Liver (tissue), 9 donors: ENCODE results near the gene CFAP299. TPM values are rescaled to one million over a fixed set of nuclear protein-coding genes. Genes with fewer than 3 reads are reported as not detected.

Source experiments
- DNase-seq: peaks from one replicate; pipeline ENCODE4 v3.0.0-alpha.2; 2017; ENCODE audit warnings: low spot score
- H3K27ac ChIP-seq, 2 donors: one replicate each; pipeline ENCODE4 v1.7.0; 2013; ENCODE audit warnings: inconsistent platforms in 2 of 2, low read length in 2 of 2, control low read depth in 1 of 2, low read depth in 1 of 2, mild to moderate bottlenecking in 1 of 2
- H3K27me3 ChIP-seq, 4 donors: one replicate each; pipeline versions ENCODE4 v1.6.1 to v1.7.0; 2013; ENCODE audit warnings: low read length in 3 of 4, inconsistent platforms in 1 of 4, mild to moderate bottlenecking in 1 of 4, moderate library complexity in 1 of 4; ENCODE audit not compliant: control insufficient read depth in 4 of 4, insufficient read depth in 4 of 4
- H3K36me3 ChIP-seq, 4 donors: one replicate each; pipeline versions ENCODE4 v1.6.1 to v1.7.0; 2013; ENCODE audit warnings: low read length in 3 of 4, mild to moderate bottlenecking in 3 of 4, low read depth in 1 of 4, moderate library complexity in 1 of 4; ENCODE audit not compliant: control insufficient read depth in 4 of 4, insufficient read depth in 3 of 4
- H3K4me1 ChIP-seq, 4 donors: one replicate each; pipeline versions ENCODE4 v1.6.1 to v1.7.0; 2013; ENCODE audit warnings: low read length in 3 of 4, mild to moderate bottlenecking in 3 of 4, moderate library complexity in 1 of 4; ENCODE audit not compliant: control insufficient read depth in 4 of 4, insufficient read depth in 4 of 4
- H3K4me3 ChIP-seq, 3 donors: one replicate each; pipeline versions ENCODE4 v1.6.1 to v1.7.0; 2013; ENCODE audit warnings: low read length in 3 of 3, control low read depth in 1 of 3, low read depth in 1 of 3, mild to moderate bottlenecking in 1 of 3
- H3K9ac ChIP-seq, 2 donors: one replicate each; pipeline ENCODE4 v1.7.0; 2013; ENCODE audit warnings: low read length in 2 of 2, mild to moderate bottlenecking in 2 of 2, moderate library complexity in 2 of 2, control low read depth in 1 of 2, low read depth in 1 of 2
- H3K9me3 ChIP-seq, 4 donors: one replicate each; pipeline versions ENCODE4 v1.6.1 to v1.7.0; 2013; ENCODE audit warnings: low read length in 3 of 4; ENCODE audit not compliant: control insufficient read depth in 4 of 4
- ATF3 ChIP-seq: IDR thresholded peaks from 2 replicates; pipeline ENCODE4 v1.6.1; 2016; ENCODE audit warnings: antibody characterized with exemption
- CTCF ChIP-seq: fragments of 150-350 bp; IDR thresholded peaks from 2 replicates; pipeline ENCODE4 v1.5.1; 2017; ENCODE audit warnings: improper control_type of control experiment, low read depth, low read length; ENCODE audit not compliant: missing input control
- EGR1 ChIP-seq, 2 donors: IDR thresholded peaks; 2 replicates each; pipeline ENCODE4 v1.6.1; 2016 to 2018; ENCODE audit warnings: antibody characterized with exemption in 2 of 2, low read depth in 2 of 2
- FOXA1 ChIP-seq: IDR thresholded peaks from 2 replicates; pipeline ENCODE4 v1.6.1; 2016; ENCODE audit warnings: antibody characterized with exemption
- FOXA2 ChIP-seq: IDR thresholded peaks from 2 replicates; pipeline ENCODE4 v1.6.1; 2016; ENCODE audit warnings: antibody characterized with exemption
- GABPA ChIP-seq, 2 donors: IDR thresholded peaks in 1 of 2; conservative IDR thresholded peaks in 1 of 2; 2 replicates each; pipeline ENCODE4 v1.6.1; 2016; ENCODE audit warnings: antibody characterized with exemption in 2 of 2, mild to moderate bottlenecking in 1 of 2, moderate library complexity in 1 of 2
- HNF4A ChIP-seq, 2 donors: conservative IDR thresholded peaks; 2 replicates each; pipeline ENCODE4 v1.6.1; 2016; ENCODE audit warnings: antibody characterized with exemption in 2 of 2, mild to moderate bottlenecking in 2 of 2
- HNF4G ChIP-seq: IDR thresholded peaks from 2 replicates; pipeline ENCODE4 v1.6.1; 2016; ENCODE audit warnings: antibody characterized with exemption
- JUND ChIP-seq, 2 donors: IDR thresholded peaks; 2 replicates each; pipeline ENCODE4 v1.6.1; 2016; ENCODE audit warnings: antibody characterized with exemption in 2 of 2
- NR2F2 ChIP-seq: IDR thresholded peaks from 2 replicates; pipeline ENCODE4 v1.6.1; 2016; ENCODE audit warnings: antibody characterized with exemption
- RAD21 ChIP-seq, 2 donors: IDR thresholded peaks; 2 replicates each; pipeline ENCODE4 v1.6.1; 2016; ENCODE audit warnings: antibody characterized with exemption in 2 of 2, mild to moderate bottlenecking in 2 of 2
- REST ChIP-seq: IDR thresholded peaks from 2 replicates; pipeline ENCODE4 v1.6.1; 2016; ENCODE audit warnings: antibody characterized with exemption, mild to moderate bottlenecking
- RXRA ChIP-seq, 2 donors: IDR thresholded peaks; 2 replicates each; pipeline ENCODE4 v1.6.1; 2017 to 2018; ENCODE audit warnings: antibody characterized with exemption in 2 of 2, mild to moderate bottlenecking in 1 of 2
- SP1 ChIP-seq: IDR thresholded peaks from 2 replicates; pipeline ENCODE4 v1.6.1; 2018; ENCODE audit warnings: antibody characterized with exemption, mild to moderate bottlenecking
- TAF1 ChIP-seq: conservative IDR thresholded peaks from 2 replicates; pipeline ENCODE4 v1.6.1; 2016; ENCODE audit warnings: antibody characterized with exemption, mild to moderate bottlenecking
- YY1 ChIP-seq: IDR thresholded peaks from 2 replicates; pipeline ENCODE4 v1.6.1; 2016; ENCODE audit warnings: antibody characterized with exemption, mild to moderate bottlenecking
- ZBTB33 ChIP-seq: IDR thresholded peaks from 2 replicates; pipeline ENCODE4 v1.6.1; 2016; ENCODE audit warnings: antibody characterized with exemption
- WGBS: extraction: QIAGEN DNeasy Blood & Tissue Kit; methylation state at CpG from one replicate; pipeline ENCODE4 v1.1.7; 2013; 5-methylcytosine and 5-hydroxymethylcytosine counted together
- polyA plus RNA-seq, 2 donors: library from polyadenylated mRNA; stranded (reverse) in 1 of 2; unstranded in 1 of 2; fragments of 200-250 nt in 1 of 2; fragments of >200 nt in 1 of 2; fragmentation: Nextera tagmentation in 1 of 2; extraction: Ambion mirVana in 1 of 2; gene quantifications; one replicate each; pipeline versions ENCODE4 v1.2.1 to v1.2.3, GENCODE V29; 2013 to 2015
- total RNA-seq, 2 donors: library from RNA; depleted of rRNA; stranded (reverse); fragments of >200 nt; gene quantifications; one replicate each; pipeline ENCODE4 v1.2.3, GENCODE V29; 2014
- TF ChIP-seq, protein P1 (sequence below): IDR thresholded peaks from 2 replicates; pipeline ENCODE4 v1.6.1; 2016; ENCODE audit warnings: antibody characterized with exemption
- donor health status: healthy.
- donor health status: healthy.
- donor health status: healthy.
- donor health status: healthy.
- donor health status: healthy.

Gene CFAP299
- total and polyA plus RNA-seq, 4 donors = not detected

GRCh38 chr4:80730158-80730557 lies 394.6 kb downstream of the CFAP299 start (continued):
- TF ChIP-seq JUND (IDR thresholded peaks at IDR 0.05) (no peak), ZBTB33 (no peak), RAD21 (IDR thresholded peaks at IDR 0.05) (no peak)

- no peak for TF ChIP-seq YY1
- TF ChIP-seq RXRA (IDR thresholded peaks at IDR 0.05) = no peak
- no peak for TF ChIP-seq GABPA (IDR thresholded peaks at IDR 0.05 in 1 of 2, conservative IDR thresholded peaks at IDR 0.05 in 1 of 2)
- no peak for TF ChIP-seq FOXA2
- no peak for TF ChIP-seq HNF4A (conservative IDR thresholded peaks at IDR 0.05)
- no peak for TF ChIP-seq NR2F2
- TF ChIP-seq, protein P1, sequence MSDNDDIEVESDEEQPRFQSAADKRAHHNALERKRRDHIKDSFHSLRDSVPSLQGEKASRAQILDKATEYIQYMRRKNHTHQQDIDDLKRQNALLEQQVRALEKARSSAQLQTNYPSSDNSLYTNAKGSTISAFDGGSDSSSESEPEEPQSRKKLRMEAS = no peak
- no peak for TF ChIP-seq REST
- TF ChIP-seq FOXA1 = no peak
- no peak for TF ChIP-seq HNF4G
- no peak for TF ChIP-seq TAF1
- no peak for TF ChIP-seq CTCF
- no peak for TF ChIP-seq RAD21 (IDR thresholded peaks at IDR 0.05)
- TF ChIP-seq ATF3 = no peak
- TF ChIP-seq SP1 = no peak
- TF ChIP-seq JUND (IDR thresholded peaks at IDR 0.05) = no peak
- no peak for TF ChIP-seq EGR1 (IDR thresholded peaks at IDR 0.05; ENCODE audit: low read depth in 2 of 2)
- no peaks in the 10 kb centered on the region for H3K36me3 ChIP-seq
- no peak overlapping the region for H3K4me3 ChIP-seq
- no peaks in the 10 kb centered on the region for H3K27me3 ChIP-seq
- no peaks in the 10 kb centered on the region for H3K9me3 ChIP-seq
- no peaks in the 10 kb centered on the region for H3K4me1 ChIP-seq
- WGBS = 59% methylated on average over 1 of the region's 1 CpG
- no peak for DNase-seq
- H3K27ac ChIP-seq = no peak overlapping the region
- H3K9ac ChIP-seq = no peak overlapping the region
Measured at GRCh38 chr4:80731436-80731835, 395.9 kb downstream of the CFAP299 start.
